Liver (tissue), 9 donors: ENCODE data around the gene PYY. TPM values are rescaled to one million over a fixed set of nuclear protein-coding genes. Genes with fewer than 3 reads are reported as not detected.

Experiments used
- DNase-seq: peaks from one replicate; pipeline ENCODE4 v3.0.0-alpha.2; 2017; ENCODE audit warnings: low spot score
- H3K27ac ChIP-seq, 2 donors: one replicate each; pipeline ENCODE4 v1.7.0; 2013; ENCODE audit warnings: inconsistent platforms in 2 of 2, low read length in 2 of 2, control low read depth in 1 of 2, low read depth in 1 of 2, mild to moderate bottlenecking in 1 of 2
- H3K27me3 ChIP-seq, 4 donors: one replicate each; pipeline versions ENCODE4 v1.6.1 to v1.7.0; 2013; ENCODE audit warnings: low read length in 3 of 4, inconsistent platforms in 1 of 4, mild to moderate bottlenecking in 1 of 4, moderate library complexity in 1 of 4; ENCODE audit not compliant: control insufficient read depth in 4 of 4, insufficient read depth in 4 of 4
- H3K36me3 ChIP-seq, 4 donors: one replicate each; pipeline versions ENCODE4 v1.6.1 to v1.7.0; 2013; ENCODE audit warnings: low read length in 3 of 4, mild to moderate bottlenecking in 3 of 4, low read depth in 1 of 4, moderate library complexity in 1 of 4; ENCODE audit not compliant: control insufficient read depth in 4 of 4, insufficient read depth in 3 of 4
- H3K4me1 ChIP-seq, 4 donors: one replicate each; pipeline versions ENCODE4 v1.6.1 to v1.7.0; 2013; ENCODE audit warnings: low read length in 3 of 4, mild to moderate bottlenecking in 3 of 4, moderate library complexity in 1 of 4; ENCODE audit not compliant: control insufficient read depth in 4 of 4, insufficient read depth in 4 of 4
- H3K4me3 ChIP-seq, 3 donors: one replicate each; pipeline versions ENCODE4 v1.6.1 to v1.7.0; 2013; ENCODE audit warnings: low read length in 3 of 3, control low read depth in 1 of 3, low read depth in 1 of 3, mild to moderate bottlenecking in 1 of 3
- H3K9ac ChIP-seq, 2 donors: one replicate each; pipeline ENCODE4 v1.7.0; 2013; ENCODE audit warnings: low read length in 2 of 2, mild to moderate bottlenecking in 2 of 2, moderate library complexity in 2 of 2, control low read depth in 1 of 2, low read depth in 1 of 2
- H3K9me3 ChIP-seq, 4 donors: one replicate each; pipeline versions ENCODE4 v1.6.1 to v1.7.0; 2013; ENCODE audit warnings: low read length in 3 of 4; ENCODE audit not compliant: control insufficient read depth in 4 of 4
- ATF3 ChIP-seq: IDR thresholded peaks from 2 replicates; pipeline ENCODE4 v1.6.1; 2016; ENCODE audit warnings: antibody characterized with exemption
- CTCF ChIP-seq: fragments of 150-350 bp; IDR thresholded peaks from 2 replicates; pipeline ENCODE4 v1.5.1; 2017; ENCODE audit warnings: improper control_type of control experiment, low read depth, low read length; ENCODE audit not compliant: missing input control
- EGR1 ChIP-seq, 2 donors: IDR thresholded peaks; 2 replicates each; pipeline ENCODE4 v1.6.1; 2016 to 2018; ENCODE audit warnings: antibody characterized with exemption in 2 of 2, low read depth in 2 of 2
- FOXA1 ChIP-seq: IDR thresholded peaks from 2 replicates; pipeline ENCODE4 v1.6.1; 2016; ENCODE audit warnings: antibody characterized with exemption
- FOXA2 ChIP-seq: IDR thresholded peaks from 2 replicates; pipeline ENCODE4 v1.6.1; 2016; ENCODE audit warnings: antibody characterized with exemption
- HNF4A ChIP-seq, 2 donors: conservative IDR thresholded peaks; 2 replicates each; pipeline ENCODE4 v1.6.1; 2016; ENCODE audit warnings: antibody characterized with exemption in 2 of 2, mild to moderate bottlenecking in 2 of 2
- HNF4G ChIP-seq: IDR thresholded peaks from 2 replicates; pipeline ENCODE4 v1.6.1; 2016; ENCODE audit warnings: antibody characterized with exemption
- JUND ChIP-seq, 2 donors: IDR thresholded peaks; 2 replicates each; pipeline ENCODE4 v1.6.1; 2016; ENCODE audit warnings: antibody characterized with exemption in 2 of 2
- MAX ChIP-seq: IDR thresholded peaks from 2 replicates; pipeline ENCODE4 v1.6.1; 2016; ENCODE audit warnings: antibody characterized with exemption
- NR2F2 ChIP-seq: IDR thresholded peaks from 2 replicates; pipeline ENCODE4 v1.6.1; 2016; ENCODE audit warnings: antibody characterized with exemption
- RAD21 ChIP-seq, 2 donors: IDR thresholded peaks; 2 replicates each; pipeline ENCODE4 v1.6.1; 2016; ENCODE audit warnings: antibody characterized with exemption in 2 of 2, mild to moderate bottlenecking in 2 of 2
- RXRA ChIP-seq, 2 donors: IDR thresholded peaks; 2 replicates each; pipeline ENCODE4 v1.6.1; 2017 to 2018; ENCODE audit warnings: antibody characterized with exemption in 2 of 2, mild to moderate bottlenecking in 1 of 2
- YY1 ChIP-seq: IDR thresholded peaks from 2 replicates; pipeline ENCODE4 v1.6.1; 2016; ENCODE audit warnings: antibody characterized with exemption, mild to moderate bottlenecking
- ZBTB33 ChIP-seq: IDR thresholded peaks from 2 replicates; pipeline ENCODE4 v1.6.1; 2016; ENCODE audit warnings: antibody characterized with exemption
- WGBS: extraction: QIAGEN DNeasy Blood & Tissue Kit; methylation state at CpG from one replicate; pipeline ENCODE4 v1.1.7; 2013; 5-methylcytosine and 5-hydroxymethylcytosine counted together
- polyA plus RNA-seq, 2 donors: library from polyadenylated mRNA; stranded (reverse) in 1 of 2; unstranded in 1 of 2; fragments of 200-250 nt in 1 of 2; fragments of >200 nt in 1 of 2; fragmentation: Nextera tagmentation in 1 of 2; extraction: Ambion mirVana in 1 of 2; gene quantifications; one replicate each; pipeline versions ENCODE4 v1.2.1 to v1.2.3, GENCODE V29; 2013 to 2015
- total RNA-seq, 2 donors: library from RNA; depleted of rRNA; stranded (reverse); fragments of >200 nt; gene quantifications; one replicate each; pipeline ENCODE4 v1.2.3, GENCODE V29; 2014
- donor health status: healthy.
- donor health status: healthy.
- donor health status: healthy.
- donor health status: healthy.
- donor health status: healthy.

Gene PYY
- total and polyA plus RNA-seq, 4 donors = 0.05 TPM; not detected in 3

- TF ChIP-seq CTCF = no peak
- TF ChIP-seq RAD21 (IDR thresholded peaks at IDR 0.05) = no peak
- peak; percentile 78 to 84 for TF ChIP-seq HNF4A (conservative IDR thresholded peaks at IDR 0.05)
- TF ChIP-seq NR2F2 = peak; percentile 21
- TF ChIP-seq JUND (IDR thresholded peaks at IDR 0.05) = peak in 1 of 2 donors; percentile 61
Observed at GRCh38 chr17:44001461-44001920, 47.8 kb upstream of the PYY start (continued).

- no peaks in the 10 kb centered on the region for H3K27me3 ChIP-seq
- 46% methylated on average over 6 of the region's 6 CpGs for WGBS
- H3K4me1 ChIP-seq = peaks cover 13 to 59% (median 34%) of the 10 kb centered on the region in 4 donors
- H3K9ac ChIP-seq = no peak overlapping the region
- no peak overlapping the region for H3K4me3 ChIP-seq
- no peak for DNase-seq
- H3K27ac ChIP-seq = peak overlapping the region; percentile 94 to 98
- no peaks in the 10 kb centered on the region for H3K36me3 ChIP-seq
- no peaks in the 10 kb centered on the region for H3K9me3 ChIP-seq
- TF ChIP-seq HNF4G = no peak
- no peak for TF ChIP-seq ATF3
- TF ChIP-seq CTCF = no peak
- TF ChIP-seq NR2F2 = no peak
- no peak for TF ChIP-seq EGR1 (IDR thresholded peaks at IDR 0.05; ENCODE audit: low read depth in 2 of 2)
- no peak for TF ChIP-seq FOXA1
- no peak for TF ChIP-seq YY1
- no peak for TF ChIP-seq RXRA (IDR thresholded peaks at IDR 0.05)
- no peak for TF ChIP-seq HNF4A (conservative IDR thresholded peaks at IDR 0.05)
- no peak for TF ChIP-seq MAX
- TF ChIP-seq FOXA2 = no peak
- no peak for TF ChIP-seq ZBTB33
Observed at GRCh38 chr17:44000871-44001460, 47.2 kb upstream of the PYY start.
